ENCODE measurements around the gene CD14.

DNA sequence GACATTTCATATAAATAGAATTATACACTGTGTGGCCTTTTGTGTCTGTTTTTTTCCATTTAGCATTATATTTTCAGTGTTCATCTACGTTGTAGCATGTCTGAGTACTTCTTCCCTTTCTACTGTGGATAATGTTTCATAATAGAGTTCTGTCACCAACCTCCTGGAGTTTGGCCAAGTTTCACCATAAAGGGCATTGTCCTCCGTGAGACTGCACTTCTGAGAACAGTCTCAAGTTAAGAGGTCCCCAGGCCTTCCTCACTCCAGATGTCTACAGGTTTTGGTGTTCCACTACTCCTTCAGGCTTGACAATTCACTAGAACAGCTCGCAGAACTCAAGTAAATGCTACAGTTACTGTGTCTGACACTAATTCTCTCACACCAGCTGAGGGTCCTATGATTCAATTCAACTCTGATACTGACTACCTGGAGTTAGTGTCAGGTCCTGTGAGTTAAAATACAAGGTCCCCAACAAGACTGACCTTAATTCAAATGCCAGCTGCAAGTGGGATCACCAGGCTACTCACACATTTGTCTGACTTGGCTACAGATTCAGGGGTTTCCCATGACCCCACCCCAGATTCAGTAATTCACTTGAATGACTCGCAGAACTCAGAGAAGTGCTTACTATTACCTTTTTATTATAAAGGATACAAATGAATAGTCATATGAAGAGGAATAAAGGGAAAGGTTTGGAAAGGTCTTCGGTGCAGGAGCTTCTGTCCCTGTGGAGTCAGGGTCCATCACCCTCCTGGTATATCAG, 37.3 kb downstream of the CD14 start:
- TF ChIP-seq GATA2 (IDR thresholded peaks at IDR 0.05; ENCODE audit: low read depth, low read length) (no peak), GATA3 (IDR thresholded peaks at IDR 0.05; ENCODE audit: low read depth, low read length) (no peak)
